ENCODE measurements around the gene AMMECR1L.

- no peak for TF ChIP-seq CTCF (IDR thresholded peaks at IDR 0.05)
- TF ChIP-seq EP300 (IDR thresholded peaks at IDR 0.05): no peak
- TF ChIP-seq POLR2A (IDR thresholded peaks at IDR 0.05): no peak
These were observed 41.6 kb upstream of the AMMECR1L start for GRCh38 chr2:127927384-127927783.

All from upper lobe of left lung (tissue), 4 donors.